HepG2 (cell line): Measurements from ENCODE around the gene STEAP2. TPM values are rescaled to one million over a fixed set of nuclear protein-coding genes. Genes with fewer than 3 reads are reported as not detected.
A peak's percentile ranks its signal among the peaks of the same experiment; 100 is the strongest.

ENCODE experiments used
- CBX5 ChIP-seq: sonication (generic); formaldehyde crosslinking; IDR thresholded peaks from 2 replicates; pipeline ENCODE4 v1.4.0; 2020; ENCODE audit warnings: missing genetic modification reagents, borderline replicate concordance
- CREB1 ChIP-seq, 2 experiments: fragments of 450-650 bp in 1 of 2; IDR thresholded peaks; 2 replicates each; pipeline ENCODE4 v1.6.1; 2016 to 2017; ENCODE audit warnings: control low read depth in 1 of 2, mild to moderate bottlenecking in 1 of 2, missing compliant biosample characterization in 1 of 2, missing genetic modification characterization in 1 of 2
- FOSL2 ChIP-seq: sonication (generic); formaldehyde crosslinking; IDR thresholded peaks from 2 replicates; pipeline ENCODE4 v1.4.0; 2020; ENCODE audit warnings: missing genetic modification reagents
- GATA4 ChIP-seq: sonication (generic); IDR thresholded peaks from 2 replicates; pipeline ENCODE4 v1.6.1; 2016; ENCODE audit warnings: antibody characterized with exemption, low read depth, borderline replicate concordance
- GATAD2A ChIP-seq: IDR thresholded peaks from 2 replicates; pipeline ENCODE4 v1.6.1; 2016
- HNF4A ChIP-seq: sonication (generic); formaldehyde crosslinking; IDR thresholded peaks from 2 replicates; pipeline ENCODE4 v1.4.0; 2020; ENCODE audit warnings: missing genetic modification reagents
- MLXIP ChIP-seq: sonication (generic); formaldehyde crosslinking; IDR thresholded peaks from 2 replicates; pipeline ENCODE4 v1.9.0; 2021; ENCODE audit warnings: missing genetic modification reagents, borderline replicate concordance
- NR0B2 ChIP-seq: sonication (generic); formaldehyde crosslinking; IDR thresholded peaks from 2 replicates; pipeline ENCODE4 v1.4.0; 2020; ENCODE audit warnings: mild to moderate bottlenecking, missing genetic modification reagents
- PCBP1 ChIP-seq: fragments of 200-400 bp; formaldehyde crosslinking; IDR thresholded peaks from 2 replicates; pipeline ENCODE4 v1.6.1; 2017; ENCODE audit warnings: mild to moderate bottlenecking, low read depth, low read length, borderline replicate concordance
- PCBP2 ChIP-seq: fragments of 200-400 bp; formaldehyde crosslinking; optimal IDR thresholded peaks from 2 replicates; pipeline ENCODE3; 2018; ENCODE audit warnings: low read length, low read depth; ENCODE audit not compliant: poor library complexity, severe bottlenecking
- POGZ ChIP-seq: sonication (generic); formaldehyde crosslinking; IDR thresholded peaks from 2 replicates; pipeline ENCODE4 v1.4.0; 2020; ENCODE audit warnings: mild to moderate bottlenecking, missing genetic modification reagents
- SALL1 ChIP-seq: sonication (generic); formaldehyde crosslinking; IDR thresholded peaks from 2 replicates; pipeline ENCODE4 v1.8.0; 2022; ENCODE audit warnings: mild to moderate bottlenecking, missing genetic modification reagents
- SOX6 ChIP-seq, 2 experiments: fragments of 450-650 bp in 1 of 2; sonication (generic) in 1 of 2; formaldehyde crosslinking in 1 of 2; IDR thresholded peaks; 2 replicates each; pipeline versions ENCODE4 v1.4.0 to v1.6.1; 2017 to 2020; ENCODE audit warnings: antibody characterized with exemption in 1 of 2, mild to moderate bottlenecking in 1 of 2, missing genetic modification reagents in 1 of 2
- ZFX ChIP-seq: sonication (generic); formaldehyde crosslinking; IDR thresholded peaks from 2 replicates; pipeline ENCODE4 v1.4.0; 2020; ENCODE audit warnings: mild to moderate bottlenecking, low read depth, missing genetic modification reagents, moderate library complexity
- ZNF124 ChIP-seq: sonication (generic); formaldehyde crosslinking; IDR thresholded peaks from 2 replicates; pipeline ENCODE4 v1.4.0; 2020; ENCODE audit warnings: missing genetic modification reagents
- ZNF296 ChIP-seq: sonication (generic); formaldehyde crosslinking; conservative IDR thresholded peaks from 2 replicates; pipeline ENCODE4 v1.5.0; 2020; ENCODE audit warnings: mild to moderate bottlenecking, missing genetic modification reagents
- ZNF644 ChIP-seq: IDR thresholded peaks from 2 replicates; pipeline ENCODE4 v1.6.1; 2016; ENCODE audit warnings: low read depth
- ZNF660 ChIP-seq: sonication (generic); formaldehyde crosslinking; IDR thresholded peaks from 2 replicates; pipeline ENCODE4 v1.5.1; 2020; ENCODE audit warnings: mild to moderate bottlenecking, low read depth, missing genetic modification reagents, borderline replicate concordance
- polyA plus RNA-seq, 8 experiments: library from polyadenylated mRNA; depleted of rRNA in 3 of 8; stranded (reverse) in 7 of 8; unstranded in 1 of 8; fragments of >200 nt; fragmentation: Illumina TruSeq in 4 of 8; extraction: Trizol in 4 of 8; gene quantifications; 2 replicates each; pipeline versions ENCODE4 v1.2.1 to v1.2.3, GENCODE V29; 2011 to 2016; ENCODE audit warnings: low read depth in 4 of 8, missing spikeins in 1 of 8, mixed read lengths in 1 of 8; ENCODE audit not compliant: insufficient read depth in 1 of 8
- total RNA-seq, 5 experiments: library from RNA; depleted of rRNA; stranded (reverse); fragments of >200 nt; fragmentation: Illumina TruSeq; extraction: Trizol; gene quantifications; 2 replicates each; pipeline ENCODE4 v1.2.3, GENCODE V29; 2016; ENCODE audit warnings: low read depth in 1 of 5

Gene STEAP2
- total and polyA plus RNA-seq, 2 of the 13 experiments (the other 11 are each of a cell fraction or from before 2014, with no cell fraction given): 4.3 to 4.4 TPM

GRCh38 chr7:90178679-90179278 is 32.8 kb upstream of the STEAP2 start (continued):
- no peak for TF ChIP-seq PCBP2
- TF ChIP-seq SOX6 (IDR thresholded peaks at IDR 0.05): no peak
- TF ChIP-seq SOX6 (CRISPR knock-in tag; IDR thresholded peaks at IDR 0.05): no peak
- TF ChIP-seq CBX5 (CRISPR knock-in tag): no peak
- TF ChIP-seq MLXIP (CRISPR knock-in tag): no peak
- TF ChIP-seq ZNF644 (CRISPR knock-in tag): 0 out of 2 replicates have a peak, but pooled peaks have one; percentile 37
- TF ChIP-seq POGZ: 0 out of 2 replicates have a peak, but pooled peaks have one; percentile 27
- TF ChIP-seq ZFX (CRISPR knock-in tag): no peak
- TF ChIP-seq CREB1 (IDR thresholded peaks at IDR 0.05): no peak
- peak; percentile 11; the same call in 1 of the 2 replicates for TF ChIP-seq CREB1 (CRISPR knock-in tag; IDR thresholded peaks at IDR 0.05)
- TF ChIP-seq HNF4A (CRISPR knock-in tag): peak; percentile 35
- no peak for TF ChIP-seq PCBP1
- TF ChIP-seq GATA4: no peak
- TF ChIP-seq SALL1 (CRISPR knock-in tag): peak; percentile 35; the same call in 1 of the 2 replicates
- TF ChIP-seq NR0B2 (CRISPR knock-in tag): no peak
- no peak for TF ChIP-seq ZNF124 (CRISPR knock-in tag)
- peak; percentile 44 for TF ChIP-seq FOSL2 (CRISPR knock-in tag)
- no peak for TF ChIP-seq ZNF660
- no peak for TF ChIP-seq ZNF296 (CRISPR knock-in tag)
- peak; percentile 41 for TF ChIP-seq GATAD2A (CRISPR knock-in tag)
